ENCODE results near the gene NUDT17. TPM values are rescaled to one million over a fixed set of nuclear protein-coding genes. Genes with fewer than 3 reads are reported as not detected.

Gene NUDT17
- total and polyA plus RNA-seq, 9 of the 15 experiments (the other 6 are each of a cell fraction or from before 2014, with no cell fraction given): 2.1 to 10.0 (median 6.1) TPM

DNA sequence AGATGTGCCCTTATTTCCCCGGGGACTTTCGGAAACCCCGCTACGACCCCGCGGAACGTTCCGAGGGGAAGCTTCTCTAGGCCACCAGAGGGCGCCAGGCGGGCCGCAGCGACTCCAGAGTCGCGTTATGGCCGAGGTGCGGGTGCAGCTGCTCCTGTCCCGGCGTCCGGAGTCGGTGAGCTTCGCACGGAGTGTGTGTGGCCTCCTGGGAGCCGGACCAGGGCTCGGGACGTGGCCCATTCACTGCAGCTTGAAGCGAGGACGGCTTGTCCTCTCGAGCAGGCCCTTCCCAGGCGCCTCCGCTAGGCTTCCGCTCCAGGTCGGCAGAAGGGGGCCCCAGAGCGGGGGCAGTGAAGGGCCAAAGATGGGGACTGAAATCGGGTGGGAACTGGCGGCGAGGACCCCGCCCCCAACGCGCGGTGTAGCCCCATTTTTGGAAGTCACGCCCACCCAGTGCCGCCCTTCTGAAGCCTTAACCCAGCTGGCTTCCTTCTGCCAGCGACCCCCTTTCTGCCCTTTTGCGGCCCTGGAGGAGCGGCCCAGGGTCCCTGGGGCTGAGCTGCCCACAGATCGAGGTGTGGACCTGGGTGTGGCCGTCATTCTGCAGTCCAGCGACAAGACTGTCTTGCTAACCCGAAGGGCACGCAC, at the start of gene NUDT17 (continued):
- no peak; the same call in 1 of the 2 replicates for TF ChIP-seq ZNF589 (CRISPR knock-in tag; IDR thresholded peaks at IDR 0.05; ENCODE audit: low read depth)
- TF ChIP-seq, protein P1, sequence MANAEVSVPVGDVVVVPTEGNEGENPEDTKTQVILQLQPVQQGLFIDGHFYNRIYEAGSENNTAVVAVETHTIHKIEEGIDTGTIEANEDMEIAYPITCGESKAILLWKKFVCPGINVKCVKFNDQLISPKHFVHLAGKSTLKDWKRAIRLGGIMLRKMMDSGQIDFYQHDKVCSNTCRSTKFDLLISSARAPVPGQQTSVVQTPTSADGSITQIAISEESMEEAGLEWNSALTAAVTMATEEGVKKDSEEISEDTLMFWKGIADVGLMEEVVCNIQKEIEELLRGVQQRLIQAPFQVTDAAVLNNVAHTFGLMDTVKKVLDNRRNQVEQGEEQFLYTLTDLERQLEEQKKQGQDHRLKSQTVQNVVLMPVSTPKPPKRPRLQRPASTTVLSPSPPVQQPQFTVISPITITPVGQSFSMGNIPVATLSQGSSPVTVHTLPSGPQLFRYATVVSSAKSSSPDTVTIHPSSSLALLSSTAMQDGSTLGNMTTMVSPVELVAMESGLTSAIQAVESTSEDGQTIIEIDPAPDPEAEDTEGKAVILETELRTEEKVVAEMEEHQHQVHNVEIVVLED (CRISPR knock-in tag; IDR thresholded peaks at IDR 0.05): no peak
- TF ChIP-seq RAD51 (IDR thresholded peaks at IDR 0.05; ENCODE audit: borderline replicate concordance, low read depth): no peak
- no peak for TF ChIP-seq GTF3C2 (IDR thresholded peaks at IDR 0.05; ENCODE audit: borderline replicate concordance, extremely low read depth, insufficient read length)
- no peak for TF ChIP-seq ZBTB49 (CRISPR knock-in tag; IDR thresholded peaks at IDR 0.05; ENCODE audit: borderline replicate concordance)
- no peak for TF ChIP-seq RREB1 (CRISPR knock-in tag; IDR thresholded peaks at IDR 0.05)
- TF ChIP-seq ZBTB11 (CRISPR knock-in tag; IDR thresholded peaks at IDR 0.05): peak in 2 of 3 experiments; percentile 45 to 86; a peak in 3 of 6 replicates
- TF ChIP-seq PML (IDR thresholded peaks at IDR 0.05; ENCODE audit: low read length): no peak
